ENCODE data around the gene ACVR2A.

The ACVR2A gene

GRCh38 chr2:147865560-147865959, 20.7 kb downstream of the ACVR2A start:
- Histone ChIP-seq H3K9me3 (replicated peaks; ENCODE audit: insufficient read depth, low read length) (no peaks in the 10 kb centered on the region), H3K4me3 (ENCODE audit: low read length) (no peak overlapping the region), H3K27ac (ENCODE audit: low read length) (no peak overlapping the region), H3K9ac (ENCODE audit: low read length) (no peak overlapping the region), H4K20me1 (ENCODE audit: insufficient read depth, low read length) (no peaks in the 10 kb centered on the region), H3K79me2 (ENCODE audit: low read length) (no peaks in the 10 kb centered on the region), H2AFZ (ENCODE audit: low read length) (no peak overlapping the region), H3K9me2 (replicated peaks; ENCODE audit: insufficient read depth, low read length) (no peaks in the 10 kb centered on the region), H3K36me3 (replicated peaks; ENCODE audit: insufficient read depth, low read length) (no peaks in the 10 kb centered on the region), H3K4me2 (ENCODE audit: low read depth, low read length) (no peak overlapping the region), H3F3A (ENCODE audit: insufficient read depth, low read length) (no peaks in the 10 kb centered on the region), H3K4me1 (ENCODE audit: low read length) (peaks cover 7% of the 10 kb centered on the region), H3K27me3 (replicated peaks; ENCODE audit: insufficient read depth, low read length) (no peaks in the 10 kb centered on the region)
- TF ChIP-seq EZH2 (optimal IDR thresholded peaks at IDR 0.05; ENCODE audit: low read depth, low read length): no peak
- no peak for DNase-seq

DNA sequence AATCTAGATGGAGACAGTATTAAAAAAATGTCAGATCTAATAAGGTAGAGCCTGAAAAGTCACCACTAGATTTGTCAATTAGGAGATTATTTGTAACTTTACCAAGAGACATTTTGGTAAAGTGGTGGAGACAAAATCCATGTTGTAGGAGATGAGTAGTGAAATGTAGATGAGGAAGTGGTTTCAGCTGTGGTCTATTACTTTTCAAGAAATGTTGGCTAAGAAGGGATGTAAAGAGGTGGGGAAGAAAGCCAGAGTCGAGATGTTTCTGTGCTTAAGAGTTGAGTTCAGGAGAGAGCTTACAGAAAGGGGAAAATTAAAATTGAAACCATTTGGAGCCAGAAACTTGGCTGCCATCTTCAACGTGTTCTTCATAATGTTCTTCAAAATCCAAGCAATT, 22.2 kb downstream of the ACVR2A start:
- no peak overlapping the region for H3K27ac ChIP-seq (ENCODE audit: low read length)
- no peaks in the 10 kb centered on the region for H3K9me2 ChIP-seq (replicated peaks; ENCODE audit: insufficient read depth, low read length)
- no peaks in the 10 kb centered on the region for H3K36me3 ChIP-seq (replicated peaks; ENCODE audit: insufficient read depth, low read length)
- TF ChIP-seq, protein P1, sequence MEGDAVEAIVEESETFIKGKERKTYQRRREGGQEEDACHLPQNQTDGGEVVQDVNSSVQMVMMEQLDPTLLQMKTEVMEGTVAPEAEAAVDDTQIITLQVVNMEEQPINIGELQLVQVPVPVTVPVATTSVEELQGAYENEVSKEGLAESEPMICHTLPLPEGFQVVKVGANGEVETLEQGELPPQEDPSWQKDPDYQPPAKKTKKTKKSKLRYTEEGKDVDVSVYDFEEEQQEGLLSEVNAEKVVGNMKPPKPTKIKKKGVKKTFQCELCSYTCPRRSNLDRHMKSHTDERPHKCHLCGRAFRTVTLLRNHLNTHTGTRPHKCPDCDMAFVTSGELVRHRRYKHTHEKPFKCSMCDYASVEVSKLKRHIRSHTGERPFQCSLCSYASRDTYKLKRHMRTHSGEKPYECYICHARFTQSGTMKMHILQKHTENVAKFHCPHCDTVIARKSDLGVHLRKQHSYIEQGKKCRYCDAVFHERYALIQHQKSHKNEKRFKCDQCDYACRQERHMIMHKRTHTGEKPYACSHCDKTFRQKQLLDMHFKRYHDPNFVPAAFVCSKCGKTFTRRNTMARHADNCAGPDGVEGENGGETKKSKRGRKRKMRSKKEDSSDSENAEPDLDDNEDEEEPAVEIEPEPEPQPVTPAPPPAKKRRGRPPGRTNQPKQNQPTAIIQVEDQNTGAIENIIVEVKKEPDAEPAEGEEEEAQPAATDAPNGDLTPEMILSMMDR (IDR thresholded peaks at IDR 0.05; ENCODE audit: low read length): no peak
- TF ChIP-seq EZH2 (optimal IDR thresholded peaks at IDR 0.05; ENCODE audit: low read depth, low read length) (no peak), EZH2phosphoT487 (IDR thresholded peaks at IDR 0.05; ENCODE audit: low read length) (no peak)
- no peaks in the 10 kb centered on the region for H3F3A ChIP-seq (ENCODE audit: insufficient read depth, low read length)
- H3K4me2 ChIP-seq (ENCODE audit: low read depth, low read length): no peak overlapping the region
- H4K20me1 ChIP-seq (ENCODE audit: insufficient read depth, low read length): no peaks in the 10 kb centered on the region
- no peak overlapping the region for H3K4me3 ChIP-seq (ENCODE audit: low read length)
- no peak for DNase-seq
- H2AFZ ChIP-seq (ENCODE audit: low read length): no peak overlapping the region
- peaks cover 7% of the 10 kb centered on the region for H3K4me1 ChIP-seq (ENCODE audit: low read length)
- H3K9me3 ChIP-seq (replicated peaks; ENCODE audit: insufficient read depth, low read length): no peaks in the 10 kb centered on the region
- no peaks in the 10 kb centered on the region for H3K27me3 ChIP-seq (replicated peaks; ENCODE audit: insufficient read depth, low read length)
- H3K9ac ChIP-seq (ENCODE audit: low read length): no peak overlapping the region
- no peaks in the 10 kb centered on the region for H3K79me2 ChIP-seq (ENCODE audit: low read length)

GRCh38 chr2:147869934-147870333, 25.1 kb downstream of the ACVR2A start:
- Histone ChIP-seq H3F3A (ENCODE audit: insufficient read depth, low read length) (no peaks in the 10 kb centered on the region), H3K79me2 (ENCODE audit: low read length) (no peaks in the 10 kb centered on the region), H2AFZ (ENCODE audit: low read length) (no peak overlapping the region), H3K36me3 (replicated peaks; ENCODE audit: insufficient read depth, low read length) (no peaks in the 10 kb centered on the region), H3K9me2 (replicated peaks; ENCODE audit: insufficient read depth, low read length) (no peaks in the 10 kb centered on the region), H3K27ac (ENCODE audit: low read length) (no peak overlapping the region), H3K9me3 (replicated peaks; ENCODE audit: insufficient read depth, low read length) (no peaks in the 10 kb centered on the region), H3K4me2 (ENCODE audit: low read depth, low read length) (no peak overlapping the region), H3K4me3 (ENCODE audit: low read length) (no peak overlapping the region), H3K4me1 (ENCODE audit: low read length) (no peaks in the 10 kb centered on the region), H3K27me3 (replicated peaks; ENCODE audit: insufficient read depth, low read length) (no peaks in the 10 kb centered on the region), H4K20me1 (ENCODE audit: insufficient read depth, low read length) (no peaks in the 10 kb centered on the region), H3K9ac (ENCODE audit: low read length) (no peak overlapping the region)
- no peak for TF ChIP-seq EZH2 (optimal IDR thresholded peaks at IDR 0.05; ENCODE audit: low read depth, low read length)
- TF ChIP-seq EZH2phosphoT487 (IDR thresholded peaks at IDR 0.05; ENCODE audit: low read length): no peak
- TF ChIP-seq, protein P1 (IDR thresholded peaks at IDR 0.05; ENCODE audit: low read length): no peak
- no peak for DNase-seq

DNA sequence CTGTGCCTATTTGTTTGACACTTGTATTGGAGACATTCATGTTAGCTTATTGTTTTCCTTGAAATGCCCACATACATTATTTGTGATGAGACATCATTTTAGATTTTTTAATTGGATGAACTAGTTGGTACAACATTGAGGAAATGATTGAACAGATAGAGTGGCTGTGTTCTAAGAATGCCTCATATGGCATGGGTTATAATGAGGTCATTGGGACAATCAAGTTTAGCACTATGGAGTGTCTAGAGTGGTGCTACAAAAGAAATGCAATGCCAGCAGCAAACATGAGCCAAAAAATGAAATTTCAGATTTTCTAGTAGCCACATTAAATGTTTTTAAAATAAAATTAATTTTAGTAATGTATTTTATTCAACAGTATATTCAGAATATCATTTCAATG, 28.1 kb downstream of the ACVR2A start:
- Histone ChIP-seq H3F3A (ENCODE audit: insufficient read depth, low read length) (no peaks in the 10 kb centered on the region), H3K4me2 (ENCODE audit: low read depth, low read length) (no peak overlapping the region), H3K9me2 (replicated peaks; ENCODE audit: insufficient read depth, low read length) (no peaks in the 10 kb centered on the region), H3K27me3 (replicated peaks; ENCODE audit: insufficient read depth, low read length) (no peaks in the 10 kb centered on the region), H3K27ac (ENCODE audit: low read length) (no peak overlapping the region), H3K4me1 (ENCODE audit: low read length) (no peaks in the 10 kb centered on the region), H3K4me3 (ENCODE audit: low read length) (no peak overlapping the region), H4K20me1 (ENCODE audit: insufficient read depth, low read length) (no peaks in the 10 kb centered on the region), H3K36me3 (replicated peaks; ENCODE audit: insufficient read depth, low read length) (no peaks in the 10 kb centered on the region), H2AFZ (ENCODE audit: low read length) (no peak overlapping the region), H3K9me3 (replicated peaks; ENCODE audit: insufficient read depth, low read length) (no peaks in the 10 kb centered on the region), H3K79me2 (ENCODE audit: low read length) (no peaks in the 10 kb centered on the region), H3K9ac (ENCODE audit: low read length) (no peak overlapping the region)
- TF ChIP-seq EZH2phosphoT487 (IDR thresholded peaks at IDR 0.05; ENCODE audit: low read length) (no peak), EZH2 (optimal IDR thresholded peaks at IDR 0.05; ENCODE audit: low read depth, low read length) (no peak)
- TF ChIP-seq, protein P1 (IDR thresholded peaks at IDR 0.05; ENCODE audit: low read length): no peak
- no peak for DNase-seq
